Effector memory CD8-positive, alpha-beta T cell (primary cell): ENCODE measurements around the gene L3MBTL4.

ENCODE experiments used
- ATAC-seq: fragments of 150-1000 bp; cut with Tn5 transposase; replicated peaks from 2 replicates; pipeline ENCODE4 v1.10.0; 2021; ENCODE audit warnings: mild to moderate bottlenecking, moderate library complexity
- DNase-seq, 3 experiments: peaks; one replicate each; pipeline ENCODE4 v3.0.0; 2021
- H3K27ac Mint-ChIP-seq, 2 donors: one replicate each; pipeline ENCODE4 v1.8.0; 2022; ENCODE audit warnings: mild to moderate bottlenecking in 2 of 2, mixed read lengths in 2 of 2, moderate library complexity in 2 of 2
- H3K27me3 Mint-ChIP-seq, 2 donors: one replicate each; pipeline ENCODE4 v1.8.0; 2022; ENCODE audit warnings: mixed read lengths in 2 of 2
- H3K36me3 Mint-ChIP-seq: one replicate; pipeline ENCODE4 v1.8.0; 2022; ENCODE audit warnings: mild to moderate bottlenecking, moderate library complexity, mixed read lengths; ENCODE audit not compliant: insufficient read depth
- H3K4me1 Mint-ChIP-seq, 2 donors: one replicate each; pipeline ENCODE4 v1.8.0; 2022; ENCODE audit warnings: low read depth in 2 of 2, mixed read lengths in 2 of 2
- H3K4me3 Mint-ChIP-seq, 2 donors: one replicate each; pipeline ENCODE4 v1.8.0; 2022; ENCODE audit warnings: mild to moderate bottlenecking in 2 of 2, mixed read lengths in 2 of 2, moderate library complexity in 2 of 2
- H3K9me3 Mint-ChIP-seq, 2 donors: one replicate each; pipeline ENCODE4 v1.8.0; 2022; ENCODE audit warnings: mixed read lengths in 2 of 2

The L3MBTL4 gene

DNA sequence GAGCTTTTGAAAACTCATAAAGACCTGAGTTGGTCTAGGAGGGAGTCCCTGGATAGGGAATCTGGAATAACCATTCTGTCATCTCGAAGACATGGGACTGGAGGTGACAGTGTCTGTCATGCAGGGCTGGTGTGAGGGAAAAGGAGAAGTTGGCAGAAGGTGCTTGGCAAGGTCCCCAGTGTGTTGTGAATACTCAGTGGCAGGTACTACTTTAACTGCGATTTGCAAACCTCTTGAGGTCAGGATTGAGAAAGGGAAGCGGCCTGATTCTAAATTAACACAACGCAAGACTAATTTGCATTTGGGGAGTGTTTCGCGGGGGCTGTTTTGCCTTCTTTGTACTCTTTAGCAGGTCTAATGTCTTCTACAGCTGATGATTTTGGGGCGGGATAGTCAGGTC lies 442.4 kb downstream of the L3MBTL4 start:
- Mint-ChIP-seq H3K9me3 (peaks cover 4 to 6% of the 10 kb centered on the region in 2 donors), H3K4me1 (no peaks in the 10 kb centered on the region), H3K27ac (no peak overlapping the region), H3K27me3 (no peaks in the 10 kb centered on the region), H3K4me3 (no peak overlapping the region), H3K36me3 (no peaks in the 10 kb centered on the region)
- DNase-seq (no peak), ATAC-seq (no peak)

DNA sequence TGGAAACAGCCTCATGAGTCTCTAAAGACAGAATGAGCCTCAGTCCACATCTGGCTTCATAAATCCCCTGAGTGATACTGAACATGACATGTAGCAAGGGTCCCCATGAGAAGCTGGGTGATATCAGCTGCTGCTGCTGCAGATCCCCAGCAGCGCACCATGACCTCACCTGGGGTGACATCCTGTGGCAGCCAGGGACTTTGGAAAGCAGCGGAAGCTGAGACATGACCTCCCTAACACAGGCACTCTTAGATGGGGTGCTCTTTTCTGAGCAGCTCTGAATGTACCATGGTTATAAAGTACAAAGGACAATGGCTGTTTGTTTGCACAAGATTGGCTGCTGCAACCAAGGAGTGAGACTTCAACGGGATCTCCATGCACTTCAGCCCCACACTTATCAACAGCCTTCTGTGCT lies 444.7 kb downstream of the L3MBTL4 start:
- H3K4me3 Mint-ChIP-seq: no peak overlapping the region
- peaks cover 7 to 15% of the 10 kb centered on the region in 2 donors for H3K9me3 Mint-ChIP-seq
- DNase-seq: no peak

DNA sequence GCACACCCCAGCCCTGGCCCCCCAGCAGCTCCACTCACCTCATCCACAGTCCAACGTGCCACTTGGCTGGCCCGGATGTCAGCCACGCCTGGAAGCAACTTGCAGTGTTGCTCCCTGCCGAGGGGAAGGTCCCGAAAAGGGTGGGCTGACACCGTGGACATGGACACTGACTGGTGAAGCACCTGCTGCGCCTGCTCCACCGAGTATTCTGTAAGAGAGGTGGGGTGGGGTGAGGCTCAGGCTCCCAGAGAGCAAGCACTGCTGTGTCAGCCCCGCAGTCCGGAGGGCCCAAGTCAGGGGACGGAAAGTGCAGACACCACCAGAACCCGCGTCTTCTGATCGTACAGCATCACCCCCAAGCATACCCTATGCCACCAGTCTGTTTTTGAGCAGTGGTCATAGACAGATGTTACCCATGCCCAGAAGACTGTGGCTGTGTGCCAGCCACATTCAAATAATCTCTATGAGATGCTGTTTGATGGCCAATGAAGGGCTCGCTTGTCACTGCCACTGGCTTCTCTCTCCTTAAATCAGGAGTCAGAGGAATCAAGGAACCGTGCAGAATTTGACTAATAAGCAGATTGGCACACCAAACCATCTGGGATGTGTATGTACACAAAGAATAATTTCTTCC lies 445.2 kb downstream of the L3MBTL4 start:
- Mint-ChIP-seq H3K4me3 (no peak overlapping the region), H3K27ac (no peak overlapping the region), H3K4me1 (no peaks in the 10 kb centered on the region), H3K27me3 (no peaks in the 10 kb centered on the region), H3K9me3 (peaks cover 7 to 15% of the 10 kb centered on the region in 2 donors), H3K36me3 (no peaks in the 10 kb centered on the region)
- ATAC-seq: no peak
- DNase-seq: no peak

More for the DNA sequence above, 444.7 kb downstream of the L3MBTL4 start:
- no peaks in the 10 kb centered on the region for H3K27me3 Mint-ChIP-seq
- no peak overlapping the region for H3K27ac Mint-ChIP-seq
- no peaks in the 10 kb centered on the region for H3K36me3 Mint-ChIP-seq
- H3K4me1 Mint-ChIP-seq: no peaks in the 10 kb centered on the region
- no peak for ATAC-seq

DNA sequence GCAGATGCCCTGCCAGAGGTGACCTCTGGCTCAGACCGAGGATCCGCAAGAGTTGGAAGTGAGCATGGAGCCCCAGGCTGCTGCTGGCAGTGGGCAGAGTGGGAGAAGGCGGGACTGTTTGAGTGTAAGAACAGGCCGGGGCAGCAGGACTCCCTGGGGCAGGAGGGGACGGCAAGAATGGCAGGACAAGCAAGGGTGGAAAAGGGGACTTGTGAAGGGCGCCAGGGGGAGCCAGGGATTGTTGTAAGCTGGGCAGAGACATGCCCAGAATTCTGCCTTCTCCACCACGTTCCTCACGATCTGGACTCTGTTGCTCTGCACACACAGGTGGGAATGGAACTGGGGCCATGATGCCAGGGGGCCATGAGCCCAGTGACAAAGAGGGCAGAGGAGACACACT lies 447.0 kb downstream of the L3MBTL4 start:
- ATAC-seq (no peak), DNase-seq (no peak)
- H3K27me3 Mint-ChIP-seq: no peaks in the 10 kb centered on the region
- peaks cover 7 to 15% of the 10 kb centered on the region in 2 donors for H3K9me3 Mint-ChIP-seq
- no peak overlapping the region for H3K27ac Mint-ChIP-seq
- H3K4me1 Mint-ChIP-seq: no peaks in the 10 kb centered on the region
- no peak overlapping the region for H3K4me3 Mint-ChIP-seq
- H3K36me3 Mint-ChIP-seq: no peaks in the 10 kb centered on the region

DNA sequence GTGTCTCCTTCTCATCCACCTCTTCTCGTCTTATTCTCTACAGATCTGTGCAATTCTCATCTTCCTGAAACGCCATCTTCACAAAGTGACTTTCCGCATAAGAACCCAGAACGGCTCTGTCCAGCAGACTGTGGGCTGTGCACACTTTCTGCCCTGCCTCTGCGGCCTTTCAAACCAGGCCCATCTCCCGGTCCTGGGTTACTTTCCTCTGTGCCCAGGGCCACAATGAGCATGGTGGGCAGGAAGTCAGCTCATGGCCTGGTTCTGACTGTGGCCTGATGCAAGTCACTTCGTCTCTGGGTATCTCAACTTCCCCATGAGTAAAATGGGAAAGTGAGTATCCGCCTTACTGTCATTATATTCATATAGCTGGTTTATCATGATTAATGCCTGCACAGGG lies 447.7 kb downstream of the L3MBTL4 start:
- Mint-ChIP-seq H3K27ac (no peak overlapping the region), H3K36me3 (no peaks in the 10 kb centered on the region), H3K9me3 (peaks cover 7 to 19% of the 10 kb centered on the region in 2 donors), H3K4me1 (no peaks in the 10 kb centered on the region), H3K27me3 (no peaks in the 10 kb centered on the region), H3K4me3 (no peak overlapping the region)
- ATAC-seq: no peak
- no peak for DNase-seq

DNA sequence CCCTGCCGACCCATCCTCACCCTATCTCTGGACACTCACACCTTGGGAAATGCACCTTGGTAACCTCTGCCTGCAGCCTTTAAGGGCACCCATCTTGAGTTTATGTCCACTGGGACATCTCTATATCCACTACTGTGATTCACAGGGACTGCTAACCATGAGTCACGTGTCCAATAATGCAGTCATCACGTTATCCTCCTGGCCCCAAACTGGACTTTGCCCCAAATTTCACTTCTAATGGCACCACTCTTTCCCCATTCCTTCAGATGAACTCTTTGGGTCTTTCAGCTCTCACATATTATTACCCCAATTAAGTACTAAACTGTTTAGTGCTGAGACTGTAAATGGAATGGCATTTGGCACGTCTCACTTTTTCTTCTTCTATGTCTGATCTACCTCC lies 448.2 kb downstream of the L3MBTL4 start:
- H3K27ac Mint-ChIP-seq: no peak overlapping the region
- no peaks in the 10 kb centered on the region for H3K27me3 Mint-ChIP-seq
- H3K9me3 Mint-ChIP-seq: peaks cover 7 to 24% of the 10 kb centered on the region in 2 donors
- H3K4me3 Mint-ChIP-seq: no peak overlapping the region
- no peak for DNase-seq
- no peak for ATAC-seq
- H3K36me3 Mint-ChIP-seq: no peaks in the 10 kb centered on the region
- H3K4me1 Mint-ChIP-seq: no peaks in the 10 kb centered on the region

DNA sequence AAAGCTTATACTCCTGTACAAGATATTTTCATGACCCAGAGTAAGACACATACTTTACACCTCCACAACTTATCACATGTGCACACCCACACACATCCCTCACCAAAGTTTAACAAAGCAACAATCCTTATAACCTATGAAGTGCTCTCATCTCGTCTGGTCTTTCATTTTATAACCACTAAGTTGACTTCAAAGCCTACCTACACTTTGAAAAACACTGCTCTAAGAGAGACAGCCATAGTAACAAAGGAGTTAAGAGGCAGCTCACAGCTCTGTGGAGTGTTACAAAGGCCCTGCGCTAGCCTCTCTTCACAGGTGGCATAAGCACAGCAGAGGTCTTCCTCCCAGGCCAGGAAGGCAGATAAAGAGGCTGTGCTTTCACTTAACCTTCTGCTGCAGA lies 449.7 kb downstream of the L3MBTL4 start:
- Mint-ChIP-seq H3K27ac (no peak overlapping the region), H3K4me1 (no peaks in the 10 kb centered on the region), H3K27me3 (no peaks in the 10 kb centered on the region), H3K36me3 (no peaks in the 10 kb centered on the region), H3K9me3 (peaks cover 6 to 24% of the 10 kb centered on the region in 2 donors), H3K4me3 (no peak overlapping the region)
- DNase-seq: no peak
- no peak for ATAC-seq

DNA sequence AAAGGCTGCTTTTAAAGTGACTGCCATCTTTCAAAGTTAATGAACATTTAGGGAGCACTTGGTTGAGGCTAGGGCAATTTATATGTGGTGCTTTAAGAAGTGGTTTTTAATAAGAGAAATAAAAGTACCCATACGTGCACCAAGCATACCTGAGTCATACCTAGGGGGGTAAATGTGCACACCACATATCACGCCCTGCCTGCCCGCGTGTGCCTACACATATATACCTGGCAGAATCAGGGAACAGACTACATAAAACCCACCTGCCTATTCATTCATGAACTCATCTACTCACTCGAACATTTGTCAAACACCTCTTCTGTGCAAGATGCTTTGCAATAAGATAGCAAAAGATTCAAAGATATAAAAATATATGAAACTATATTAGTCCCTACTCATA lies 450.1 kb downstream of the L3MBTL4 start:
- ATAC-seq: no peak
- Mint-ChIP-seq H3K4me3 (no peak overlapping the region), H3K27me3 (no peaks in the 10 kb centered on the region), H3K9me3 (peaks cover 6 to 24% of the 10 kb centered on the region in 2 donors), H3K4me1 (no peaks in the 10 kb centered on the region), H3K36me3 (no peaks in the 10 kb centered on the region), H3K27ac (no peak overlapping the region)
- no peak for DNase-seq

DNA sequence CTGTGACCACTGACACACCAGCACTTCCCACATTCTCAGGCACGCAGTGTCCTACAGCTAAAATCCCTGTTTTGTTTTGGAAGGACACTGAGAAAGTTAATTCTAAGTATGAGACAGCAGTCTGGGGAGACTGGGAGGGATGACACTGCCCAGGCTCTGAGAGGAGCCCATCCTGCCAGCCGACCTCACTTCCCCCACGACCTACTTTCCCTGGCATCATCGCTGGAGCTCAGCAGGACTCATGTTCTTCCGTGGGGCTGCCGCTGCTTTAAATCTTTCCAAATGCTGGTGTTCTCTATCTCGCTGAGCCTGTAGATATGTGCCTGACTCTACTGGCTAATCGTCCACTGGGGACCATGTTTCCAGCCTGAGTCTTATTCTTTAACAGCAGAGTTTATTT lies 450.6 kb downstream of the L3MBTL4 start:
- Mint-ChIP-seq H3K27me3 (no peaks in the 10 kb centered on the region), H3K36me3 (no peaks in the 10 kb centered on the region), H3K4me3 (no peak overlapping the region), H3K9me3 (peaks cover 6 to 24% of the 10 kb centered on the region in 2 donors), H3K4me1 (no peaks in the 10 kb centered on the region), H3K27ac (no peak overlapping the region)
- DNase-seq: no peak
- ATAC-seq: no peak

DNA sequence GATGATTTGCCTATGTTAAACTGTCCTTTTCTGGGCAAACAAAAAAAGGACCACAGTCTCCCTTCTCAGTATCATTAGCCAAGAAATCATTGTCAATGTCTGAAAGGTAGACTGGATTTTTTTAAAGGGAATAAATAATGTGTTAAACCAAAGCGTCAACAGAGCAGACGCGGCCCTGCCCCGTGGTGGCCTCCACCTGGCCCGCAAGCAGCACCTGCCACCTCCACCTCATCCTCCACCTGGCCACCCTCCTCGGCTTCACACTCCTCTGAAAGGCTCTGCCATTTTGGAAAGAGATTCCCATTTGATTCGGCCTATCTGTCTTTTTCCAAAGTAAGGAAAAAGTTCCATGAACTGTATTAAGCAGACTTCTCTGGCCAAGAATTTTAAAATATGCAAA lies 451.4 kb downstream of the L3MBTL4 start:
- H3K27ac Mint-ChIP-seq: no peak overlapping the region
- no peaks in the 10 kb centered on the region for H3K36me3 Mint-ChIP-seq
- ATAC-seq (no peak), DNase-seq (no peak)
- H3K4me1 Mint-ChIP-seq: no peaks in the 10 kb centered on the region
- peaks cover 6 to 24% of the 10 kb centered on the region in 2 donors for H3K9me3 Mint-ChIP-seq
- H3K27me3 Mint-ChIP-seq: no peaks in the 10 kb centered on the region
- H3K4me3 Mint-ChIP-seq: no peak overlapping the region

DNA sequence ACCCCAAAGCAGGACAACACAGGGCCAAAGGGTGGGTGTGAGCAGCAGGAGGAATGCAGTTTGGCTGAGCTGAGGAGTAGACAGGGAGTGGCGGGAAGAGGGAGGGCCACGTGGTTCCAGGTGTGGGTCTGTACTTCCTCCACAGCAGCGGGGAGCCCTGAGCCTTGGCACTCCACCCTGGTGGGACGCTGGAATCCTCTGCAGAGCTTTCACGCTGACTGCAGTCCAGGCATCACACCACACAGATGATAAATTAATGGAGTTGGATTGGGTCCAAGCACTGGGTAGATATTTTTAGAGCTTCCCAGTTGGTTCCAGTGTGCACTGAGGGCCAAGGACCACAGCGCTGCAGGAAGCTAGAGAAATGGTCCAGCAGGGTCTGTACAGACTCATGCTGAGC lies 452.3 kb downstream of the L3MBTL4 start:
- no peak overlapping the region for H3K4me3 Mint-ChIP-seq
- H3K27ac Mint-ChIP-seq: no peak overlapping the region
- DNase-seq (no peak), ATAC-seq (no peak)
- H3K36me3 Mint-ChIP-seq: no peaks in the 10 kb centered on the region
- peaks cover 5 to 20% of the 10 kb centered on the region in 2 donors for H3K9me3 Mint-ChIP-seq
- H3K27me3 Mint-ChIP-seq: no peaks in the 10 kb centered on the region
- no peaks in the 10 kb centered on the region for H3K4me1 Mint-ChIP-seq

DNA sequence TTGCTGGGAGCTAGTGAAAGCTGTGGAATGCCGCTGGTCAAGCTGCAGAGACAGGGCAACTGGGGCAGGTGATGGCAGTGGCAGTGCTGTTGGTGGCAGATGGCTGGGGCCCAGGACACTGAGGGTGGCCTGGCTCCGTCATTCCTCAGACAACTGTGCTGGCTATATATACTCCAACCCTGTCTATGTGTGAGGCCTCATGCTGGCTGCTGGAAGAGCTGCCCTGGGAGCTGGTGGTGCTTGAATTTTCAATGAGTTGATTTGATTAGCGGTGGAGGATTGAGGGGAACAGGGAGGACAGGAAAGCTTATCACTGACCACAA lies 452.9 kb downstream of the L3MBTL4 start:
- H3K4me3 Mint-ChIP-seq: no peak overlapping the region
- no peaks in the 10 kb centered on the region for H3K36me3 Mint-ChIP-seq
- no peak for DNase-seq
- H3K4me1 Mint-ChIP-seq: no peaks in the 10 kb centered on the region
- H3K27me3 Mint-ChIP-seq: no peaks in the 10 kb centered on the region
- peaks cover 4 to 15% of the 10 kb centered on the region in 2 donors for H3K9me3 Mint-ChIP-seq
- ATAC-seq: no peak
- no peak overlapping the region for H3K27ac Mint-ChIP-seq

DNA sequence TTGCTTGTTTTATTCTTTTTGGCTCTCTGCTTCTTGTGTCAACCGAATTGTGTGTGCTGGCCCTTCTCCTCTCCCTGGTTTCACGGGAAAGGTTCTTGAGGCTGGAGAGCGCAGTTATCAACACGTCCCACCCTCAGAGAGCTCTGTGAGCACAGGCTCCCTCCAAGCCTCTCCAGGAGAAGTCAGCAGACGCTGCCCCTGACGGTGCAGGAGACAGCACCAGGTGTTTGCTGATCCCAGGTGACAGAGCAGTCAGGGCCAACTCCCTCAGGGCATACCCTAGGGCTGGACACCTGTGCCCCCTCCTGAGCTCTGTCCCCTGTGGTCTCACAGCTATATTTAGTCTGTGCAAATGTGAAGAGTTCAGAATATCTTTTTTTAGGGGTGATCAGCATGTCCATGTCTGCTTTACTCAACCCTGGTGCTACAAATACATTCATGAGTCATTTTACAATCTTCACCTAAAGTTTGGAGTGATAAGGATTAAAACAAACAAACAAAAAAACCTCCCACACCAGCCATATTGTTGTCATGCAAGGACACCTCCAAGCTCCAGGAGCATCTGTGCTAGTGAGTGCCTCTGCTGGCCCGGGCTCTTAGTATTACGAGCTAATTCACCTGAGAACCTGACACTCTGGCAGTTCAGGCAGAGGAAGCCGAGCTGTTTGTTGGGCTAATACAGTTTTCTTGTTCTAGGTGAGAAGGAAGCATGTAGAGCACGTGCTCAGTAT lies 453.4 kb downstream of the L3MBTL4 start:
- Mint-ChIP-seq H3K4me3 (no peak overlapping the region), H3K27me3 (no peaks in the 10 kb centered on the region), H3K4me1 (no peaks in the 10 kb centered on the region), H3K36me3 (no peaks in the 10 kb centered on the region), H3K27ac (no peak overlapping the region), H3K9me3 (peaks cover 2 to 9% of the 10 kb centered on the region in 2 donors)
- ATAC-seq: no peak
- DNase-seq: no peak

DNA sequence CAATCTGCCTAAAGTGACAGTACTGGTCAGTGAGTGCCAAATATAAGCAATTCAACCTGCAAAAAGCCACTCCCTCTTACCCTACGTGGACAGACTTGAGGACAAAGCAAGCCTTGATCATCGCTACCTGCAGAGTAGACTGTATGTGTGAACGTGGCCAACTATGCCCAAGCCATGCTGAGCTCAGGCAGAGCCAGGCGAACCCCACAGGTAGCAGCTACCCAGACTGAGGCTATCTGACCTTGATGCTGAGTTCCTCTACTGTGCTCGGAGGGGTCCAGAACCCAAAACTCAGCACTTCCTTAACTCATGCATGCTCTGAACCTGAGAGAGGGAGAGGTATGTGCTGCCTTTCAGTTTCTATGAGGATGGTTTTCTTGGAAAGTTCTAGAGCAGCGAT lies 455.9 kb downstream of the L3MBTL4 start:
- H3K4me3 Mint-ChIP-seq: no peak overlapping the region
- no peaks in the 10 kb centered on the region for H3K36me3 Mint-ChIP-seq
- no peaks in the 10 kb centered on the region for H3K4me1 Mint-ChIP-seq
- no peaks in the 10 kb centered on the region for H3K27me3 Mint-ChIP-seq
- no peak overlapping the region for H3K27ac Mint-ChIP-seq
- peaks cover 5 to 9% of the 10 kb centered on the region in 2 donors for H3K9me3 Mint-ChIP-seq
- DNase-seq: no peak
- no peak for ATAC-seq
